ENCODE results near the gene SDK1.

Gene SDK1

GRCh38 chr7:3466261-3466660 lies 165.2 kb downstream of the SDK1 start:
- Mint-ChIP-seq H3K36me3 (ENCODE audit: low read depth) (no peaks in the 10 kb centered on the region), H3K9me3 (no peaks in the 10 kb centered on the region), H3K4me3 (no peak overlapping the region), H3K27me3 (ENCODE audit: low read depth) (no peaks in the 10 kb centered on the region), H3K4me1 (peaks cover 15% of the 10 kb centered on the region), H3K27ac (no peak overlapping the region)
- no peak for TF ChIP-seq CTCF (IDR thresholded peaks at IDR 0.05; ENCODE audit: unreplicated experiment in 3 of 3)

GRCh38 chr7:3469641-3470040 lies 168.6 kb downstream of the SDK1 start:
- Mint-ChIP-seq H3K27me3 (ENCODE audit: low read depth) (no peaks in the 10 kb centered on the region), H3K4me3 (no peak overlapping the region), H3K27ac (no peak overlapping the region), H3K4me1 (peaks cover 15% of the 10 kb centered on the region), H3K9me3 (no peaks in the 10 kb centered on the region), H3K36me3 (ENCODE audit: low read depth) (no peaks in the 10 kb centered on the region)
- TF ChIP-seq CTCF (IDR thresholded peaks at IDR 0.05; ENCODE audit: unreplicated experiment in 3 of 3): no peak

GRCh38 chr7:3480197-3480596 lies 179.1 kb downstream of the SDK1 start:
- Mint-ChIP-seq H3K27me3 (ENCODE audit: low read depth) (peaks cover 10% of the 10 kb centered on the region), H3K4me1 (peaks cover 9% of the 10 kb centered on the region), H3K9me3 (peaks cover under 1% of the 10 kb centered on the region), H3K27ac (no peak overlapping the region), H3K4me3 (no peak overlapping the region), H3K36me3 (ENCODE audit: low read depth) (no peaks in the 10 kb centered on the region)
- TF ChIP-seq CTCF (IDR thresholded peaks at IDR 0.05; ENCODE audit: unreplicated experiment in 3 of 3): no peak

GRCh38 chr7:3481435-3481834 lies 180.4 kb downstream of the SDK1 start:
- no peak overlapping the region for H3K4me3 Mint-ChIP-seq
- TF ChIP-seq CTCF (IDR thresholded peaks at IDR 0.05; ENCODE audit: unreplicated experiment in 3 of 3): no peak
- peaks cover 5% of the 10 kb centered on the region for H3K9me3 Mint-ChIP-seq
- peaks cover 9% of the 10 kb centered on the region for H3K4me1 Mint-ChIP-seq
- peaks cover 10% of the 10 kb centered on the region for H3K27me3 Mint-ChIP-seq (ENCODE audit: low read depth)
- H3K27ac Mint-ChIP-seq: no peak overlapping the region
- H3K36me3 Mint-ChIP-seq (ENCODE audit: low read depth): no peaks in the 10 kb centered on the region

- TF ChIP-seq CTCF (IDR thresholded peaks at IDR 0.05; ENCODE audit: unreplicated experiment in 3 of 3): peak; percentile 49 to 68 (median 61)
- peaks cover 9% of the 10 kb centered on the region for H3K4me1 Mint-ChIP-seq
- H3K9me3 Mint-ChIP-seq: peaks cover 6% of the 10 kb centered on the region
- H3K27me3 Mint-ChIP-seq (ENCODE audit: low read depth): peaks cover 10% of the 10 kb centered on the region
- no peaks in the 10 kb centered on the region for H3K36me3 Mint-ChIP-seq (ENCODE audit: low read depth)
- H3K4me3 Mint-ChIP-seq: no peak overlapping the region
- H3K27ac Mint-ChIP-seq: no peak overlapping the region
These were observed 181.3 kb downstream of the SDK1 start for GRCh38 chr7:3482147-3482921.

- Mint-ChIP-seq H3K4me1 (peaks cover 8% of the 10 kb centered on the region), H3K9me3 (peaks cover 6% of the 10 kb centered on the region), H3K27ac (no peak overlapping the region), H3K36me3 (ENCODE audit: low read depth) (no peaks in the 10 kb centered on the region), H3K27me3 (ENCODE audit: low read depth) (peaks cover 6% of the 10 kb centered on the region), H3K4me3 (no peak overlapping the region)
- no peak for TF ChIP-seq CTCF (IDR thresholded peaks at IDR 0.05; ENCODE audit: unreplicated experiment in 3 of 3)
These were observed 185.8 kb downstream of the SDK1 start for GRCh38 chr7:3486841-3487240.

Measured in nephron (organoid).